Mesendoderm (in vitro differentiated cells): Measurements from ENCODE around the gene RAPGEF4.
A peak's percentile ranks its signal among the peaks of the same experiment; 100 is the strongest.

Experiments used
- DNase-seq: peaks from one replicate; pipeline ENCODE4 v3.0.0; 2013
- H2AK5ac ChIP-seq: 2 replicates; pipeline ENCODE4 v1.6.1; 2013; ENCODE audit warnings: low read length, inconsistent platforms
- H2BK120ac ChIP-seq: 2 replicates; pipeline ENCODE4 v1.6.1; 2013; ENCODE audit warnings: low read depth, mild to moderate bottlenecking, low read length, moderate library complexity, mixed read lengths
- H2BK15ac ChIP-seq: replicated peaks from 2 replicates; pipeline ENCODE4 v1.6.1; 2013; ENCODE audit warnings: low read depth, mild to moderate bottlenecking, moderate library complexity
- H2BK5ac ChIP-seq: 2 replicates; pipeline ENCODE4 v1.6.1; 2013; ENCODE audit warnings: low read length, inconsistent platforms
- H3K18ac ChIP-seq: 2 replicates; pipeline ENCODE4 v1.6.1; 2013; ENCODE audit warnings: mild to moderate bottlenecking, low read length, mixed read lengths
- H3K23ac ChIP-seq: one replicate; pipeline ENCODE4 v1.6.1; 2013; ENCODE audit warnings: low read length
- H3K27ac ChIP-seq: 2 replicates; pipeline ENCODE4 v1.5.1; 2013; ENCODE audit warnings: low read depth, mild to moderate bottlenecking, inconsistent platforms, low read length, moderate library complexity
- H3K27me3 ChIP-seq: 2 replicates; pipeline ENCODE4 v1.6.1; 2013; ENCODE audit warnings: low read length, control low read depth, mild to moderate bottlenecking, inconsistent platforms; ENCODE audit not compliant: insufficient read depth, poor library complexity
- H3K36me3 ChIP-seq: 2 replicates; pipeline ENCODE4 v1.6.1; 2013; ENCODE audit warnings: low read length, inconsistent platforms; ENCODE audit not compliant: control insufficient read depth, insufficient read depth
- H3K4ac ChIP-seq: one replicate; pipeline ENCODE4 v1.6.1; 2013; ENCODE audit warnings: low read depth, mild to moderate bottlenecking, low read length, moderate library complexity
- H3K4me1 ChIP-seq: 2 replicates; pipeline ENCODE4 v1.6.1; 2013; ENCODE audit warnings: low read depth, low read length, inconsistent platforms; ENCODE audit not compliant: control insufficient read depth
- H3K4me2 ChIP-seq: 2 replicates; pipeline ENCODE4 v1.6.1; 2013; ENCODE audit warnings: low read length
- H3K4me3 ChIP-seq: 2 replicates; pipeline ENCODE4 v1.5.1; 2013; ENCODE audit warnings: mild to moderate bottlenecking, low read length
- H3K56ac ChIP-seq: one replicate; pipeline ENCODE4 v1.6.1; 2013; ENCODE audit warnings: low read length
- H3K79me1 ChIP-seq: 2 replicates; pipeline ENCODE4 v1.6.1; 2013; ENCODE audit warnings: low read length, inconsistent platforms
- H3K79me2 ChIP-seq: 2 replicates; pipeline ENCODE4 v1.6.1; 2013; ENCODE audit warnings: mild to moderate bottlenecking, low read length; ENCODE audit not compliant: control insufficient read depth, insufficient read depth
- H3K9ac ChIP-seq: 2 replicates; pipeline ENCODE4 v1.6.1; 2013; ENCODE audit warnings: low read length, inconsistent platforms
- H4K5ac ChIP-seq: one replicate; pipeline ENCODE4 v1.6.1; 2013; ENCODE audit warnings: low read length
- H4K8ac ChIP-seq: one replicate; pipeline ENCODE4 v1.6.1; 2013; ENCODE audit warnings: low read depth, mild to moderate bottlenecking, control low read depth, low read length, moderate library complexity
- WGBS: extraction: QIAGEN DNeasy Blood & Tissue Kit; methylation state at CpG from one replicate; pipeline ENCODE4 v1.1.7; 2013; ENCODE audit warnings: low lambda C conversion rate, missing lambda C conversion rate; ENCODE audit not compliant: insufficient coverage; ENCODE audit errors: extremely low coverage; 5-methylcytosine and 5-hydroxymethylcytosine counted together

The RAPGEF4 gene

GRCh38 chr2:172931256-172931894 lies 195.7 kb downstream of the RAPGEF4 start:
- no peaks in the 10 kb centered on the region for H3K79me2 ChIP-seq
- H4K5ac ChIP-seq = no peak overlapping the region
- peak; percentile 78 for DNase-seq
- no peaks in the 10 kb centered on the region for H3K36me3 ChIP-seq
- peaks cover 5% of the 10 kb centered on the region for H3K4me1 ChIP-seq
- no peak overlapping the region for H3K23ac ChIP-seq
- no peaks in the 10 kb centered on the region for H3K79me1 ChIP-seq
- H3K27ac ChIP-seq = no peak overlapping the region
- H3K4me2 ChIP-seq = no peak overlapping the region
- H2AK5ac ChIP-seq = no peak overlapping the region
- H2BK15ac ChIP-seq = no peak overlapping the region
- no peak overlapping the region for H3K4me3 ChIP-seq
- H4K8ac ChIP-seq = no peak overlapping the region
- no peak overlapping the region for H3K56ac ChIP-seq
- H3K4ac ChIP-seq = no peak overlapping the region
- H2BK5ac ChIP-seq = no peak overlapping the region
- H3K27me3 ChIP-seq = no peaks in the 10 kb centered on the region
- no CpG with 5 or more reads among the region's 7 CpGs for WGBS
- no peak overlapping the region for H2BK120ac ChIP-seq
- no peak overlapping the region for H3K18ac ChIP-seq
- H3K9ac ChIP-seq = no peak overlapping the region

- Histone ChIP-seq H2AK5ac (no peak overlapping the region), H3K56ac (no peak overlapping the region)
- WGBS = no CpG with 5 or more reads among the region's 8 CpGs
Observed at GRCh38 chr2:172931918-172932520, 196.4 kb downstream of the RAPGEF4 start.

GRCh38 chr2:172937884-172938712 lies 202.5 kb downstream of the RAPGEF4 start:
- no peak overlapping the region for H4K5ac ChIP-seq
- H2BK120ac ChIP-seq = no peak overlapping the region
- H3K18ac ChIP-seq = no peak overlapping the region
- no CpG with 5 or more reads among the region's 7 CpGs for WGBS
- no peaks in the 10 kb centered on the region for H3K27me3 ChIP-seq
- H2BK5ac ChIP-seq = no peak overlapping the region
- no peak overlapping the region for H3K4ac ChIP-seq
- H3K4me1 ChIP-seq = no peaks in the 10 kb centered on the region
- no peak overlapping the region for H3K23ac ChIP-seq
- no peak overlapping the region for H3K56ac ChIP-seq
- no peak overlapping the region for H3K4me2 ChIP-seq
- no peaks in the 10 kb centered on the region for H3K79me2 ChIP-seq
- no peak for DNase-seq
- H3K79me1 ChIP-seq = no peaks in the 10 kb centered on the region
- H3K4me3 ChIP-seq = no peak overlapping the region
- H3K36me3 ChIP-seq = no peaks in the 10 kb centered on the region
- no peak overlapping the region for H3K9ac ChIP-seq
- no peak overlapping the region for H2BK15ac ChIP-seq
- no peak overlapping the region for H2AK5ac ChIP-seq
- H4K8ac ChIP-seq = no peak overlapping the region
- no peak overlapping the region for H3K27ac ChIP-seq

More at GRCh38 chr2:172931918-172932520, 196.4 kb downstream of the RAPGEF4 start:
- no peaks in the 10 kb centered on the region for H3K27me3 ChIP-seq
- H3K27ac ChIP-seq = no peak overlapping the region
- H3K36me3 ChIP-seq = no peaks in the 10 kb centered on the region
- H3K79me2 ChIP-seq = no peaks in the 10 kb centered on the region
- no peak overlapping the region for H3K18ac ChIP-seq
- H3K23ac ChIP-seq = no peak overlapping the region
- no peak overlapping the region for H3K4me3 ChIP-seq
- peak overlapping the region; percentile 66 for H4K8ac ChIP-seq
- H2BK120ac ChIP-seq = no peak overlapping the region
- peak; percentile 72 for DNase-seq
- no peak overlapping the region for H3K4me2 ChIP-seq
- no peak overlapping the region for H2BK5ac ChIP-seq
- H3K4me1 ChIP-seq = peaks cover 5% of the 10 kb centered on the region
- H3K79me1 ChIP-seq = no peaks in the 10 kb centered on the region
- H4K5ac ChIP-seq = no peak overlapping the region
- no peak overlapping the region for H2BK15ac ChIP-seq
- H3K9ac ChIP-seq = no peak overlapping the region
- H3K4ac ChIP-seq = no peak overlapping the region

GRCh38 chr2:172938713-172939375 lies 203.2 kb downstream of the RAPGEF4 start:
- no peak overlapping the region for H3K27ac ChIP-seq
- no peak overlapping the region for H3K9ac ChIP-seq
- H3K4me2 ChIP-seq = no peak overlapping the region
- H3K4me3 ChIP-seq = no peak overlapping the region
- no peak overlapping the region for H3K56ac ChIP-seq
- H3K79me2 ChIP-seq = no peaks in the 10 kb centered on the region
- no CpG with 5 or more reads among the region's 5 CpGs for WGBS
- H3K4ac ChIP-seq = no peak overlapping the region
- no peak overlapping the region for H2BK120ac ChIP-seq
- H2BK15ac ChIP-seq = no peak overlapping the region
- no peaks in the 10 kb centered on the region for H3K36me3 ChIP-seq
- H3K27me3 ChIP-seq = no peaks in the 10 kb centered on the region
- H2BK5ac ChIP-seq = no peak overlapping the region
- no peak overlapping the region for H4K5ac ChIP-seq
- no peak overlapping the region for H3K18ac ChIP-seq
- no peak overlapping the region for H4K8ac ChIP-seq
- H3K79me1 ChIP-seq = no peaks in the 10 kb centered on the region
- DNase-seq = no peak
- no peak overlapping the region for H3K23ac ChIP-seq
- no peaks in the 10 kb centered on the region for H3K4me1 ChIP-seq
- H2AK5ac ChIP-seq = no peak overlapping the region

- Histone ChIP-seq H3K79me1 (no peaks in the 10 kb centered on the region), H2AK5ac (no peak overlapping the region), H3K36me3 (no peaks in the 10 kb centered on the region), H3K9ac (no peak overlapping the region), H2BK5ac (no peak overlapping the region), H3K56ac (no peak overlapping the region), H3K4me2 (no peak overlapping the region), H3K27ac (no peak overlapping the region), H3K4me1 (no peaks in the 10 kb centered on the region), H3K23ac (no peak overlapping the region), H4K8ac (no peak overlapping the region), H3K79me2 (no peaks in the 10 kb centered on the region), H3K18ac (no peak overlapping the region), H3K4me3 (no peak overlapping the region), H3K4ac (no peak overlapping the region), H4K5ac (no peak overlapping the region), H2BK15ac (no peak overlapping the region), H2BK120ac (no peak overlapping the region), H3K27me3 (no peaks in the 10 kb centered on the region)
- no CpG with 5 or more reads among the region's 3 CpGs for WGBS
- no peak for DNase-seq
Observed at GRCh38 chr2:172943539-172943938, 207.9 kb downstream of the RAPGEF4 start.
